Hepatocyte (in vitro differentiated cells): ENCODE data around the gene GABBR2. TPM values are rescaled to one million over a fixed set of nuclear protein-coding genes. Genes with fewer than 3 reads are reported as not detected.

Source experiments
- DNase-seq: peaks from one replicate; pipeline ENCODE4 v3.0.0-alpha.2; 2016; ENCODE audit warnings: low spot score
- H2AFZ ChIP-seq: fragments of 200-600 bp; sonication (generic); 2 replicates; pipeline ENCODE4 v1.6.0; 2016; ENCODE audit warnings: antibody characterized with exemption, mild to moderate bottlenecking
- H3K27ac ChIP-seq: fragments of 200-600 bp; sonication (generic); 2 replicates; pipeline ENCODE4 v1.5.1; 2016; ENCODE audit warnings: mild to moderate bottlenecking
- H3K27me3 ChIP-seq: fragments of 200-600 bp; sonication (generic); 2 replicates; pipeline ENCODE4 v1.6.1; 2016
- H3K36me3 ChIP-seq: fragments of 200-600 bp; sonication (generic); replicated peaks from 2 replicates; pipeline ENCODE4 v1.5.1; 2016; ENCODE audit warnings: low read depth; ENCODE audit not compliant: insufficient read depth
- H3K4me1 ChIP-seq: fragments of 200-600 bp; sonication (generic); 2 replicates; pipeline ENCODE4 v1.5.1; 2016; ENCODE audit warnings: mild to moderate bottlenecking, moderate library complexity; ENCODE audit not compliant: insufficient read depth
- H3K4me2 ChIP-seq: fragments of 200-600 bp; sonication (generic); 2 replicates; pipeline ENCODE4 v1.6.0; 2016
- H3K4me3 ChIP-seq: fragments of 200-600 bp; sonication (generic); 2 replicates; pipeline ENCODE4 v1.5.1; 2016; ENCODE audit warnings: mild to moderate bottlenecking
- H3K79me2 ChIP-seq: fragments of 200-600 bp; sonication (generic); 2 replicates; pipeline ENCODE4 v1.6.0; 2017; ENCODE audit warnings: mild to moderate bottlenecking
- H3K9me2 ChIP-seq: fragments of 200-600 bp; sonication (generic); replicated peaks from 2 replicates; pipeline ENCODE4 v1.6.0; 2017; ENCODE audit warnings: mild to moderate bottlenecking; ENCODE audit not compliant: insufficient read depth
- H3K9me3 ChIP-seq: fragments of 200-600 bp; sonication (generic); 2 replicates; pipeline ENCODE4 v1.5.1; 2016; ENCODE audit warnings: low read depth, mild to moderate bottlenecking
- H4K20me1 ChIP-seq: fragments of 200-600 bp; sonication (generic); 2 replicates; pipeline ENCODE4 v1.6.0; 2016; ENCODE audit warnings: mild to moderate bottlenecking; ENCODE audit not compliant: insufficient read depth, poor library complexity, severe bottlenecking
- CTCF ChIP-seq: fragments of 200-600 bp; sonication (generic); IDR thresholded peaks from 2 replicates; pipeline ENCODE4 v1.5.1; 2016; ENCODE audit warnings: antibody characterized with exemption, mild to moderate bottlenecking; ENCODE audit not compliant: poor library complexity
- EZH2 ChIP-seq: fragments of 200-600 bp; sonication (generic); IDR thresholded peaks from 2 replicates; pipeline ENCODE4 v1.6.1; 2016; ENCODE audit warnings: antibody characterized with exemption, mild to moderate bottlenecking, borderline replicate concordance
- EZH2phosphoT487 ChIP-seq: fragments of 200-600 bp; sonication (generic); IDR thresholded peaks from one replicate; pipeline ENCODE4 v1.6.1; 2018; ENCODE audit warnings: antibody characterized with exemption, mild to moderate bottlenecking, low read depth, moderate library complexity; ENCODE audit not compliant: unreplicated experiment, severe bottlenecking
- WGBS: methylation state at CpG from one replicate; pipeline ENCODE4 v1.1.6; 2016; ENCODE audit warnings: low lambda C conversion rate; ENCODE audit errors: missing lambda C conversion rate; 5-methylcytosine and 5-hydroxymethylcytosine counted together
- polyA plus RNA-seq: library from polyadenylated mRNA; unstranded; fragments of >200 nt; fragmentation: Nextera tagmentation; extraction: Ambion mirVana; gene quantifications from 2 replicates; pipeline ENCODE4 v1.2.1, GENCODE V29; 2016
- total RNA-seq: library from RNA; depleted of rRNA; stranded (reverse); fragments of >200 nt; gene quantifications from 2 replicates; pipeline ENCODE4 v1.2.3, GENCODE V29; 2014

GABBR2 gene
- total and polyA plus RNA-seq, 2 experiments from 2014 or later = 0.20 to 0.28 TPM

GRCh38 chr9:98538203-98538602 is 170.5 kb downstream of the GABBR2 start:
- DNase-seq = no peak
- no peaks in the 10 kb centered on the region for H3K9me2 ChIP-seq
- no peaks in the 10 kb centered on the region for H4K20me1 ChIP-seq
- no peaks in the 10 kb centered on the region for H3K4me1 ChIP-seq
- no peak for TF ChIP-seq CTCF
- no peak for TF ChIP-seq EZH2phosphoT487
- TF ChIP-seq EZH2 = no peak
- no peak overlapping the region for H3K27ac ChIP-seq
- H2AFZ ChIP-seq = no peak overlapping the region
- no peaks in the 10 kb centered on the region for H3K79me2 ChIP-seq
- 100% methylated on average over 1 of the region's 1 CpG for WGBS
- no peak overlapping the region for H3K4me2 ChIP-seq
- H3K4me3 ChIP-seq = no peak overlapping the region
- H3K36me3 ChIP-seq = no peaks in the 10 kb centered on the region
- H3K9me3 ChIP-seq = no peaks in the 10 kb centered on the region
- no peaks in the 10 kb centered on the region for H3K27me3 ChIP-seq

- no peaks in the 10 kb centered on the region for H3K27me3 ChIP-seq
- no peaks in the 10 kb centered on the region for H3K79me2 ChIP-seq
- no peaks in the 10 kb centered on the region for H3K9me2 ChIP-seq
- H2AFZ ChIP-seq = no peak overlapping the region
- no peak overlapping the region for H3K4me2 ChIP-seq
- no peak overlapping the region for H3K27ac ChIP-seq
- H3K36me3 ChIP-seq = no peaks in the 10 kb centered on the region
- TF ChIP-seq EZH2 (no peak), EZH2phosphoT487 (no peak), CTCF (peak; percentile 19)
- WGBS = 69% methylated on average over 12 of the region's 12 CpGs
- H3K4me3 ChIP-seq = no peak overlapping the region
- DNase-seq = peak; percentile 28
- no peaks in the 10 kb centered on the region for H3K4me1 ChIP-seq
- H3K9me3 ChIP-seq = no peaks in the 10 kb centered on the region
- H4K20me1 ChIP-seq = no peaks in the 10 kb centered on the region
Measured at GRCh38 chr9:98536542-98537173, 172.1 kb downstream of the GABBR2 start.

GRCh38 chr9:98533866-98534265 is 174.9 kb downstream of the GABBR2 start:
- no peak overlapping the region for H3K4me2 ChIP-seq
- H3K4me3 ChIP-seq = no peak overlapping the region
- WGBS = 79% methylated on average over 4 of the region's 4 CpGs
- no peaks in the 10 kb centered on the region for H3K36me3 ChIP-seq
- H4K20me1 ChIP-seq = no peaks in the 10 kb centered on the region
- no peak for TF ChIP-seq EZH2
- TF ChIP-seq EZH2phosphoT487 = no peak
- no peak for TF ChIP-seq CTCF
- H3K27me3 ChIP-seq = no peaks in the 10 kb centered on the region
- no peak for DNase-seq
- no peaks in the 10 kb centered on the region for H3K9me2 ChIP-seq
- H3K79me2 ChIP-seq = no peaks in the 10 kb centered on the region
- H3K9me3 ChIP-seq = no peaks in the 10 kb centered on the region
- no peak overlapping the region for H2AFZ ChIP-seq
- no peak overlapping the region for H3K27ac ChIP-seq
- no peaks in the 10 kb centered on the region for H3K4me1 ChIP-seq

- Histone ChIP-seq H3K9me3 (no peaks in the 10 kb centered on the region), H3K27me3 (peaks cover 4% of the 10 kb centered on the region), H3K4me2 (no peak overlapping the region), H3K4me3 (no peak overlapping the region), H2AFZ (no peak overlapping the region), H4K20me1 (no peaks in the 10 kb centered on the region), H3K4me1 (no peaks in the 10 kb centered on the region), H3K27ac (no peak overlapping the region), H3K79me2 (no peaks in the 10 kb centered on the region), H3K36me3 (no peaks in the 10 kb centered on the region), H3K9me2 (no peaks in the 10 kb centered on the region)
- WGBS = 69% methylated on average over 4 of the region's 4 CpGs
- no peak for DNase-seq
- TF ChIP-seq CTCF = no peak
- no peak for TF ChIP-seq EZH2phosphoT487
- no peak for TF ChIP-seq EZH2
Measured at GRCh38 chr9:98533132-98533531, 175.6 kb downstream of the GABBR2 start.
